Effector CD4-positive, alpha-beta T cell (primary cell): ENCODE results near the gene AFDN.

Experiments
- DNase-seq: peaks from one replicate; pipeline ENCODE4 v3.0.0-alpha.2; 2020

AFDN gene

GRCh38 chr6:167795321-167795811 lies 31.3 kb upstream of the AFDN start:
- DNase-seq: no peak

- DNase-seq: no peak
Measured at GRCh38 chr6:167795874-167796191, 30.9 kb upstream of the AFDN start.

DNA sequence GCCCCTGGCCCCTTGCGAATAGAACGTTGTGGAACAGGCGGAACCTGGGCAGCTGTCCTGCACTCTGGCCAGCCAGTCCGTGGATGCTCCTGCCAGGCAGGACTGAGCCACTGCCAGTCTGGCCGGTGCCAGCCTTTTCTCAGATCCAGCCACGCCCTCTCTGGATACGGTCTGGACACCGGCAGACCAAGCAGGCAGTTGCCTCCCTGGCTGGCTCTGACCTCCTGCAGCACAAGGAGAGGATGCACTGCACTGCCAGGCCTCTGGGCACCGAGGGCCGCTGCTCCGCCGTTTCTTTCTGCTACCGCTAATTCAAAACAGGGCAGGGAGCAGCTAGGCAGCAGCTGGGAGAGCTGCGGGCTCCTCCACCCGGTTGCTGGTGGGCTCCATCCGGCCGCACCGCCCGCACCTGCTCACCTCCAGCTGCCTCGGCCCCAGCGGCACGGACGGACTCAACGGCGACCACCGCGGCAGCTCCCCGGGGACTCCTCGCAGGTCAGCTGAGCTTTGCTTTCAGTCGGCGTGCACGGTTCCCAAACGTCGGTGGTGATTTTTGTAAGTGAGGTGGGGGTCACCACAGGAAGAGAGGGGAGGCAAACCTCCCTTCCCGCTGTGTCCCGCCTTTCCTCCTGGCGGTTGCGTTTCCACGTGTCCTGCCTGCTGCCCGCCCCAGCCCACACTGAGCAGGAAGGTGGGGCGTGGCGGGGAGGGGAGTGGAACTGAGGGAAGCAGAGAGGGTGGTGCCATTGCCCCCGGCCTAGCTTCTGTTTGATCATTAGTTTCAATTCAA lies 30.3 kb upstream of the AFDN start:
- no peak for DNase-seq

GRCh38 chr6:167797011-167797471 lies 29.7 kb upstream of the AFDN start:
- DNase-seq: no peak

DNA sequence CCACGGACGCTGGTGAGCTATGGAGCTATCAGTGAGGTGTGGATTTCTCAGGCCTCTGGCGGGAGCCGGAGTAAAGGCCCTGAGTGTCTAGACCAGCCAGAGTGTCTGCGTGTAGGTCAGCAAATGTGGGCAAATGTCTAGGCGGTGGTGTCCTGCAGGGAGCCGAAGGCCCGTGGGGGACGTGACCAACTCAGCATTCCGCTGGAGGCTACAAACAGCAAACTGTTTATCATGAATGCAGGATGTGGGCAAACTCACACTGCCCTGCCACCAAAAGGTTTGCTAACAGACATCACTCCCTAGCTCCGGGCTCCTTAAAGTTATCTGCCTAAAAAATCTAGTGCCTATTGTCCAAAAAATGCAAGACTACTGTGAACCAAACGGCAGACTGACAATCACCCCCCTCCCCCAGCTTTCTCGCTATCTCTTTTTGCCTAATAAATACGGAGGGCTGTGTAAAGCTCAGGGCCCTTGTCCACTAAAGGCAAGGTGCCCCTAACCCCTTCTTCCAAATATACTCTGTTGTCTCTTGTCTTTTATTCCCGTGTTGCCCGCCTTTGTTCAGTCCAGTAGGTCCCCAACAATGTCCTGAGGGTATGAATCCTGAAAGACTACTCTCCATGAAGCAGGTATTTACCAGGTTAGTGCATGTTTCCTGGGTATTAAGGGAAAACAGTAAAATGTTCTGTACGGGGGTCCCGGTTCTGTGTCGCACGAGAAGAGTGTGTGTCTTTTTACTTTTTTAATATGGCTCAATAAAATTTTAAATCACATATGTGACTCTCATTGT lies 29.0 kb upstream of the AFDN start:
- no peak for DNase-seq

DNA sequence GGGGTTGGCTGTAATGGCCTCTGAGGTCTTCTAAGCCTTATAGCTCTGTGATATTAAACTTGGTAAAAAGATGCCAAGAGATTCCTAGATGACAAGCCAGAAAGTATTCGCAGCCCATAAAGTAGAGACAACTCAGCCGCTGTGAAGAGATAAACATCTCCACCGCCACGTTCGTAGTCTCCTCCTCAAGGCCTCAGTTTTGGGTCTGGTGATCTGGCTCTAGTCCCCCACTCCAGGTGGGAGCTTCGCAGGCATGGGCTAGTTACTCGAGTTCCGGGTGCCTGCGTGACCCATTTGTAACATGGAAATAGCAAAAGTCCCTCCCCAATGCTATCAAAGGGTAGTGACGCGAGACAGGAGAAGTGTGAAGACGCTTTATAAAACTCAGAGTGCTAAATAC lies 28.3 kb upstream of the AFDN start:
- DNase-seq: no peak

- no peak for DNase-seq
Measured at GRCh38 chr6:167799033-167799821, 27.5 kb upstream of the AFDN start.

DNA sequence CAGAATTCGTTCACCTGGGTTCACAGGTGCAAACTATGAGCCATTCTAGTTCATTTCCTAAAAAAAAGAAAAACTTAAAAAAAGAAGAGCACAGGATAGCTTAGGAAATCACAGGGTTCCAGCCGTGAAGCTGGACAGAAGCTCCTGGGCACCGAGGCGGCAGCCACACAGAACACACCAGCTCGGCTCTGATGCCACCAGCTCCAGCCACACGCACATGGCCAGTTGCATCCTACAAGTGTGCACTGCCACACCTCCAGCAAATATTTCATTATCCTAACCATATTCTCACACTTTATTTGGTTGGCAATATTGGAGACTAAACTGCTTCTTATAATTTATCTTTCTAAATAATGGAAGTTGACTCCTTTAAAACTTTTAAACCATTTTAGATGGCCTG lies 26.2 kb upstream of the AFDN start:
- DNase-seq: no peak

GRCh38 chr6:167801263-167801662 lies 25.4 kb upstream of the AFDN start:
- DNase-seq: no peak

GRCh38 chr6:167802339-167802738 lies 24.4 kb upstream of the AFDN start:
- DNase-seq: no peak

GRCh38 chr6:167803816-167804215 lies 22.9 kb upstream of the AFDN start:
- no peak for DNase-seq

DNA sequence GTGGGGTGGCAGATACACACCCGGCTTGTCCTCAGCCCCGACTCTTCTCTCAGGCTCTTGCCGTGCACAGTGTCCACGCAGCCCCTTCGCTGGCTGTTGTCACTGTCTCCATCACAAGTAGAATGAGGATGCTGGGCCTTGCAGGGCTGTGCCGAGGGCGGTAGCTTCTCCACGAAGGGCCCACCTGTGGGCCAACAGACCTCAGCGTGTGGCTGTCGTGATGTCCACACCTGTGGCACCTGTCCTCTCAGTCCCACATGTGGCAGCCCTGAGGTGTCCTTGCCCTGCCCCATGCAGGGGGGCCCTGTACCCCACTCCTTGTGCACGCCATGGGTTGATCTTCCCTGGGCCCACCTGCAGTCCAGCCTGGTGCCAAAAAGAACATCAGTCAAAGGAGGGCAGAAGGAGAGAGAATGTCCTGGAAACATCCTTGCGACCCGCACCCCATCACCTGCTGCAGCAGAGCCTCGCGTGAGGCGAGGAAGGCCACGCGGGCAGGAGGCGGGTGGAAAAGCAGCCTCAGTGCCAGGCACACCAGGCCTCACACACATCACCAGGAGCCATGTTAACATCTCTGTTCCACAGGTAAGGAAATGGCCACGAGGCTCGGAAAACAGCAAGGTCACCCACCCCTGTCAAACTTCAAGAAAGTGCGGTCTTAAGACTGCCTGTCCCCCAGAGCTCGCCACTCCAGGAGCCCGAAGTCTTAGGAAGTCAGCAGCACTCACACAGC lies 22.3 kb upstream of the AFDN start:
- DNase-seq: no peak

DNA sequence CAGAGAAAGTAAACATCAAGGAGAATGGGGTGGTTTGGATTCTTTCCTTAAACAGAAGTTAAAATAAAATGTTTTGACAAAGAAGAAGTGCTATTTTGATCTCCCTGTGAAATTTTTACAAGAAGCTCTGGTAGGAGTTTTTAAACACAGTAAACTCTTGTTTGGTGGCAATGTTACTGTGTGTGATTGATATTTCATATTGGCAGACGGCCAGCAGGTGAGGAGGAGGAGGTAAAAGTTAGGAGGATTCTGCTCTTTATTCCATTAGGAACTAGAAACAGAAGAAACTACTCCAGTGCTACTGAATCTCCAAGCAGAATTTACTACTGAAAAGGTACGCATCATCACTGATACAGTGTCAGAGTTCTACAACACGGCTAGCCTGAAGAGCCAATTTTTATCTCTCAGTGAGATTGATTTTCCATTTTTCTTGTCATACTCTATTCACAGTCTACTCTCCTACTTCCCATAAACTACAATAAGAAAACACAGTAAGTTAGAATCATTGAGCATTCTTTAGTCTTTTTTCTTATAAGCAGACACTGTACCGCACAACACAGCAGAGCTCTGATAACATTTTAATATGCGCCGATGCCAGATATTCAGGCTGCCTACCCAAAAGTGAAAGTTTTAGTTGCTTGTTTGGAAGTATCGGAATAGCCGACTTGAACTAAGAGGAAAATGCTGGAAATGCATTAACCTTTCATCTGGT lies 21.2 kb upstream of the AFDN start:
- no peak for DNase-seq

- DNase-seq: no peak
Measured at GRCh38 chr6:167806061-167806700, 20.5 kb upstream of the AFDN start.

GRCh38 chr6:167807200-167807599 lies 19.5 kb upstream of the AFDN start:
- DNase-seq: no peak

- DNase-seq: no peak
Measured at GRCh38 chr6:167807756-167808155, 19.0 kb upstream of the AFDN start.

- DNase-seq: no peak
Measured at GRCh38 chr6:167811040-167811439, 15.7 kb upstream of the AFDN start.

GRCh38 chr6:167811442-167812087 lies 15.1 kb upstream of the AFDN start:
- no peak for DNase-seq

- DNase-seq: no peak
Measured at GRCh38 chr6:167812088-167812487, 14.6 kb upstream of the AFDN start.

- DNase-seq: no peak
Measured at GRCh38 chr6:167815296-167815980, 11.3 kb upstream of the AFDN start.
